ENCODE measurements around the gene ACAP2.
"Not testable (repeated sequence)": the region's sequence is repeated elsewhere in the genome, so short reads cannot be mapped to it uniquely, and the experiment has no call there.

The ACAP2 gene

GRCh38 chr3:195356151-195357086 lies 86.4 kb downstream of the ACAP2 start:
- H3K9me3 ChIP-seq (ENCODE audit: control insufficient read depth, insufficient read depth, low read length): no peaks in the 10 kb centered on the region
- TF ChIP-seq EZH2phosphoT487 (IDR thresholded peaks at IDR 0.05; ENCODE audit: borderline replicate concordance, low read length): no peak
- TF ChIP-seq CTCF (IDR thresholded peaks at IDR 0.05; ENCODE audit: low read depth, low read length, poor library complexity, severe bottlenecking): no peak
- H4K20me1 ChIP-seq (ENCODE audit: control insufficient read depth, insufficient read depth, low read depth, low read length): no peaks in the 10 kb centered on the region
- peaks cover 14% of the 10 kb centered on the region for H3K4me1 ChIP-seq (ENCODE audit: control insufficient read depth, low read length)
- no peak overlapping the region for H3K27ac ChIP-seq (ENCODE audit: low read depth, low read length)
- H3K4me3 ChIP-seq (ENCODE audit: low read length): no peak overlapping the region
- H3K79me2 ChIP-seq (ENCODE audit: control insufficient read depth, low read length): peaks cover 71% of the 10 kb centered on the region
- peaks cover 27% of the 10 kb centered on the region for H3K36me3 ChIP-seq (ENCODE audit: control insufficient read depth, low read length)
- H3F3A ChIP-seq (ENCODE audit: control insufficient read depth, insufficient read depth): no peaks in the 10 kb centered on the region
- no peak overlapping the region for H3K4me2 ChIP-seq (ENCODE audit: low read length)
- H3K27me3 ChIP-seq (ENCODE audit: control insufficient read depth, low read length): no peaks in the 10 kb centered on the region
- H3K9me2 ChIP-seq (replicated peaks; ENCODE audit: control insufficient read depth, low read length): no peaks in the 10 kb centered on the region

GRCh38 chr3:195354009-195354408 lies 88.8 kb downstream of the ACAP2 start:
- not testable (repeated sequence) for H3K27me3 ChIP-seq (ENCODE audit: control insufficient read depth, low read length); H3K9me3 ChIP-seq (ENCODE audit: control insufficient read depth, insufficient read depth, low read length); H3K4me3 ChIP-seq (ENCODE audit: low read length); H3F3A ChIP-seq (ENCODE audit: control insufficient read depth, insufficient read depth); H4K20me1 ChIP-seq (ENCODE audit: control insufficient read depth, insufficient read depth, low read depth, low read length); H3K27ac ChIP-seq (ENCODE audit: low read depth, low read length); H3K9me2 ChIP-seq (replicated peaks; ENCODE audit: control insufficient read depth, low read length); H3K4me1 ChIP-seq (ENCODE audit: control insufficient read depth, low read length); H3K4me2 ChIP-seq (ENCODE audit: low read length)
- Histone ChIP-seq H3K36me3 (ENCODE audit: control insufficient read depth, low read length) (peaks cover 30% of the 10 kb centered on the region), H3K79me2 (ENCODE audit: control insufficient read depth, low read length) (peaks cover 59% of the 10 kb centered on the region)

- peaks cover 55% of the 10 kb centered on the region for H3K79me2 ChIP-seq (ENCODE audit: control insufficient read depth, low read length)
- H3K9me2 ChIP-seq (replicated peaks; ENCODE audit: control insufficient read depth, low read length): no peaks in the 10 kb centered on the region
- peaks cover 4% of the 10 kb centered on the region; the same call in 1 of the 2 replicates for H4K20me1 ChIP-seq (ENCODE audit: control insufficient read depth, insufficient read depth, low read depth, low read length)
- no peaks in the 10 kb centered on the region for H3K4me1 ChIP-seq (ENCODE audit: control insufficient read depth, low read length)
- no peak overlapping the region for H3K27ac ChIP-seq (ENCODE audit: low read depth, low read length)
- no peak overlapping the region for H3K4me3 ChIP-seq (ENCODE audit: low read length)
- H3K36me3 ChIP-seq (ENCODE audit: control insufficient read depth, low read length): peaks cover 30% of the 10 kb centered on the region
- no peak overlapping the region for H3K4me2 ChIP-seq (ENCODE audit: low read length)
- H3F3A ChIP-seq (ENCODE audit: control insufficient read depth, insufficient read depth): no peaks in the 10 kb centered on the region
- H3K27me3 ChIP-seq (ENCODE audit: control insufficient read depth, low read length): no peaks in the 10 kb centered on the region
- TF ChIP-seq CTCF (IDR thresholded peaks at IDR 0.05; ENCODE audit: low read depth, low read length, poor library complexity, severe bottlenecking) (no peak), EZH2phosphoT487 (IDR thresholded peaks at IDR 0.05; ENCODE audit: borderline replicate concordance, low read length) (no peak)
- no peaks in the 10 kb centered on the region for H3K9me3 ChIP-seq (ENCODE audit: control insufficient read depth, insufficient read depth, low read length)
These were observed 89.8 kb downstream of the ACAP2 start for GRCh38 chr3:195352895-195353488.
